SU-DHL-6 (cell line): ENCODE measurements around the gene WNT9A.

ENCODE experiments used
- H2AFZ ChIP-seq: fragments of 200-600 bp; sonication (generic); 2 replicates; pipeline ENCODE4 v1.6.1; 2014; ENCODE audit warnings: low read depth, mild to moderate bottlenecking, moderate library complexity, mixed read lengths, antibody characterized with exemption, low read length; ENCODE audit not compliant: severe bottlenecking
- H3F3A ChIP-seq: fragments of 200-600 bp; shearing (Covaris generic); 2 replicates; pipeline ENCODE4 v1.6.0; 2016; ENCODE audit warnings: antibody characterized with exemption, mild to moderate bottlenecking; ENCODE audit not compliant: insufficient read depth
- H3K27ac ChIP-seq: fragments of 200-600 bp; sonication (generic); 2 replicates; pipeline ENCODE4 v1.5.1; 2016; ENCODE audit warnings: low read depth, mild to moderate bottlenecking, low read length, moderate library complexity, mixed read lengths
- H3K27me3 ChIP-seq: fragments of 200-600 bp; sonication (generic), shearing (Covaris generic); 2 replicates; pipeline ENCODE4 v1.6.0; 2014; ENCODE audit warnings: mild to moderate bottlenecking, low read length
- H3K36me3 ChIP-seq: fragments of 200-600 bp; sonication (generic); 2 replicates; pipeline ENCODE4 v1.6.1; 2014; ENCODE audit warnings: mild to moderate bottlenecking, low read length, mixed read lengths
- H3K4me2 ChIP-seq: fragments of 300-600, 200-600 bp; shearing (Covaris generic), sonication (generic); 2 replicates; pipeline ENCODE4 v1.6.0; 2014; ENCODE audit warnings: low read length, low read depth, mild to moderate bottlenecking; ENCODE audit not compliant: poor library complexity, severe bottlenecking
- H3K4me3 ChIP-seq: fragments of 200-600 bp; sonication (generic); 2 replicates; pipeline ENCODE4 v1.5.1; 2014; ENCODE audit warnings: antibody characterized with exemption, low read length, mild to moderate bottlenecking, mixed read lengths; ENCODE audit not compliant: insufficient read depth, poor library complexity, severe bottlenecking
- H3K79me2 ChIP-seq: fragments of 200-600 bp; sonication (generic); 2 replicates; pipeline ENCODE4 v1.6.1; 2014; ENCODE audit warnings: mild to moderate bottlenecking, low read length, moderate library complexity; ENCODE audit not compliant: insufficient read depth
- H3K9ac ChIP-seq: fragments of 200-600 bp; sonication (generic); 2 replicates; pipeline ENCODE4 v1.7.0; 2014; ENCODE audit warnings: mild to moderate bottlenecking, low read length
- H3K9me2 ChIP-seq: fragments of 200-600 bp; sonication (generic); replicated peaks from 2 replicates; pipeline ENCODE4 v1.6.1; 2014; ENCODE audit warnings: low read length; ENCODE audit not compliant: insufficient read depth
- H3K9me3 ChIP-seq: fragments of 200-600 bp; sonication (generic); 2 replicates; pipeline ENCODE4 v1.6.1; 2014; ENCODE audit warnings: low read length, mixed read lengths; ENCODE audit not compliant: insufficient read depth
- H4K20me1 ChIP-seq: fragments of 200-600 bp; sonication (generic); 2 replicates; pipeline ENCODE4 v1.6.1; 2014; ENCODE audit warnings: low read depth, mild to moderate bottlenecking, antibody characterized with exemption, low read length, moderate library complexity, mixed read lengths
- EZH2phosphoT487 ChIP-seq: fragments of 200-600 bp; sonication (generic), shearing (Covaris generic); conservative IDR thresholded peaks from 2 replicates; pipeline ENCODE4 v1.6.1; 2018; ENCODE audit warnings: mild to moderate bottlenecking, antibody characterized with exemption, low read length, moderate library complexity, mixed read lengths
- TF ChIP-seq, protein P1 (sequence below): fragments of 200-600 bp; sonication (generic); IDR thresholded peaks from one replicate; pipeline ENCODE4 v1.5.1; 2017; ENCODE audit warnings: antibody characterized with exemption, mild to moderate bottlenecking, low read length, moderate library complexity; ENCODE audit not compliant: insufficient read depth, poor library complexity, severe bottlenecking

The WNT9A gene

DNA sequence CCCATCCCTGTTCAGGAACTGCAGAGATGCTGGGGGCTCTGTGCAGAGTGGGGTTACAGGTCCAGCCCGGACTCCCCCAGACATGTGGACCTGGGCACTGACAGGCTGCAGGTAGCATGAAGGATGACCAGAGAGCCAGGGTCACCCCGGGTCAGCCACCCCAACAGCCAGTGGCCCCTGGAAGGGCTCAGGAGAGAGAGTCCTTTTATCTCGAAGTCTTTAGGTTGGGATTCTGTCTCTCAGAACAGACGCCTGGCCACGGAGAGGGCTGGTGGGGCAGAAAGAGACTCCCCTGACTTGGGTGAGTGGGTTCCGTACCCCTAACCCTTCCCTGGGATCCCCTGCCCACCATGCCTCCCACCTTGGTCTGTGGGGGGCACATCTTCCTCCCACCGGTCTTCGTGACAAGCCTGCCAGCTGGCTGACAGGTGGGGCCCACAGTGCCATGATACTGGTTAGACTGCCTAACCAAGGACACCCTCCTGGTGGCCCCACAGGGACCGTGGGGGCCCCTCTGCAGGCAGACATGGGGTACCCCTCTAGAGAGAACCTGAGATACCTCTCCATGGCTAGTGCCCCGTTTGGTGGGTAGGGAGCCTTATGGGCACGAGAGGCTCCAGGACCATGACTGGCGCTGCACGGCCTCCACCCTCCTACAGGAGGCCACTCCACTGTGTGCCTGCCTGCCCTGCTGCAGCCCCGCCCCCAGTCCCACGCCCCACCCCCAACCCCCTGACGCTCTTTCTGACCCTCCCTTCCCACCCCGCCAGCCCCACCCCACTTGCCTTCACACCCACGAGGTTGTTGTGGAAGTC is 24.2 kb downstream of the WNT9A start:
- Histone ChIP-seq H3K36me3 (no peaks in the 10 kb centered on the region), H3K27me3 (no peaks in the 10 kb centered on the region), H3K27ac (no peak overlapping the region), H3K9me3 (no peaks in the 10 kb centered on the region), H2AFZ (no peak overlapping the region), H3K4me2 (no peak overlapping the region), H3K4me3 (no peak overlapping the region), H4K20me1 (no peaks in the 10 kb centered on the region), H3K79me2 (no peaks in the 10 kb centered on the region), H3K9ac (no peak overlapping the region), H3K9me2 (no peaks in the 10 kb centered on the region), H3F3A (no peaks in the 10 kb centered on the region)
- TF ChIP-seq, protein P1, sequence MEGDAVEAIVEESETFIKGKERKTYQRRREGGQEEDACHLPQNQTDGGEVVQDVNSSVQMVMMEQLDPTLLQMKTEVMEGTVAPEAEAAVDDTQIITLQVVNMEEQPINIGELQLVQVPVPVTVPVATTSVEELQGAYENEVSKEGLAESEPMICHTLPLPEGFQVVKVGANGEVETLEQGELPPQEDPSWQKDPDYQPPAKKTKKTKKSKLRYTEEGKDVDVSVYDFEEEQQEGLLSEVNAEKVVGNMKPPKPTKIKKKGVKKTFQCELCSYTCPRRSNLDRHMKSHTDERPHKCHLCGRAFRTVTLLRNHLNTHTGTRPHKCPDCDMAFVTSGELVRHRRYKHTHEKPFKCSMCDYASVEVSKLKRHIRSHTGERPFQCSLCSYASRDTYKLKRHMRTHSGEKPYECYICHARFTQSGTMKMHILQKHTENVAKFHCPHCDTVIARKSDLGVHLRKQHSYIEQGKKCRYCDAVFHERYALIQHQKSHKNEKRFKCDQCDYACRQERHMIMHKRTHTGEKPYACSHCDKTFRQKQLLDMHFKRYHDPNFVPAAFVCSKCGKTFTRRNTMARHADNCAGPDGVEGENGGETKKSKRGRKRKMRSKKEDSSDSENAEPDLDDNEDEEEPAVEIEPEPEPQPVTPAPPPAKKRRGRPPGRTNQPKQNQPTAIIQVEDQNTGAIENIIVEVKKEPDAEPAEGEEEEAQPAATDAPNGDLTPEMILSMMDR: no peak
- TF ChIP-seq EZH2phosphoT487: no peak

GRCh38 chr1:227922501-227923352 is 25.0 kb downstream of the WNT9A start:
- no peaks in the 10 kb centered on the region for H3K79me2 ChIP-seq
- H3K9ac ChIP-seq: no peak overlapping the region
- no peaks in the 10 kb centered on the region for H3K27me3 ChIP-seq
- no peak overlapping the region for H3K4me3 ChIP-seq
- H3K4me2 ChIP-seq: no peak overlapping the region
- H3F3A ChIP-seq: no peaks in the 10 kb centered on the region
- no peaks in the 10 kb centered on the region for H4K20me1 ChIP-seq
- no peaks in the 10 kb centered on the region for H3K9me2 ChIP-seq
- no peak overlapping the region for H2AFZ ChIP-seq
- no peaks in the 10 kb centered on the region for H3K9me3 ChIP-seq
- H3K27ac ChIP-seq: no peak overlapping the region
- H3K36me3 ChIP-seq: no peaks in the 10 kb centered on the region
- TF ChIP-seq, protein P1: no peak
- no peak for TF ChIP-seq EZH2phosphoT487

GRCh38 chr1:227921461-227922185 is 26.1 kb downstream of the WNT9A start:
- Histone ChIP-seq H3K79me2 (no peaks in the 10 kb centered on the region), H3K27me3 (no peaks in the 10 kb centered on the region)

More at GRCh38 chr1:227921461-227922185, 26.1 kb downstream of the WNT9A start:
- TF ChIP-seq, protein P1: no peak
- TF ChIP-seq EZH2phosphoT487: no peak
- Histone ChIP-seq H3K36me3 (no peaks in the 10 kb centered on the region), H3K27ac (no peak overlapping the region), H3K4me3 (no peak overlapping the region), H2AFZ (no peak overlapping the region), H3K9ac (no peak overlapping the region), H3K9me2 (no peaks in the 10 kb centered on the region), H4K20me1 (no peaks in the 10 kb centered on the region), H3F3A (no peaks in the 10 kb centered on the region), H3K4me2 (no peak overlapping the region), H3K9me3 (no peaks in the 10 kb centered on the region)
